GM18526 (cell line): ENCODE results near the gene E2F3.

Experiments
- POLR2A ChIP-seq: IDR thresholded peaks from 3 replicates; pipeline ENCODE4 v1.6.1; 2011; ENCODE audit not compliant: insufficient read length; ENCODE audit errors: extremely low read depth

The E2F3 gene

GRCh38 chr6:20437639-20438038 lies 36.0 kb downstream of the E2F3 start:
- no peak for TF ChIP-seq POLR2A

GRCh38 chr6:20438462-20439070 lies 36.9 kb downstream of the E2F3 start:
- no peak for TF ChIP-seq POLR2A

GRCh38 chr6:20439558-20439957 lies 37.9 kb downstream of the E2F3 start:
- no peak for TF ChIP-seq POLR2A

GRCh38 chr6:20440296-20440695 lies 38.6 kb downstream of the E2F3 start:
- no peak for TF ChIP-seq POLR2A

GRCh38 chr6:20441236-20441635 lies 39.6 kb downstream of the E2F3 start:
- TF ChIP-seq POLR2A: no peak

GRCh38 chr6:20441921-20442320 lies 40.2 kb downstream of the E2F3 start:
- no peak for TF ChIP-seq POLR2A

- no peak for TF ChIP-seq POLR2A
These were observed 43.1 kb downstream of the E2F3 start for GRCh38 chr6:20444786-20445271.

- TF ChIP-seq POLR2A: no peak
These were observed 45.5 kb downstream of the E2F3 start for GRCh38 chr6:20447157-20447556.

GRCh38 chr6:20447581-20448132 lies 46.0 kb downstream of the E2F3 start:
- no peak for TF ChIP-seq POLR2A

GRCh38 chr6:20448828-20449227 lies 47.1 kb downstream of the E2F3 start:
- TF ChIP-seq POLR2A: no peak

GRCh38 chr6:20454204-20454824 lies 52.6 kb downstream of the E2F3 start:
- TF ChIP-seq POLR2A: no peak

- TF ChIP-seq POLR2A: no peak
These were observed 53.7 kb downstream of the E2F3 start for GRCh38 chr6:20455251-20455940.

- TF ChIP-seq POLR2A: no peak
These were observed 56.6 kb downstream of the E2F3 start for GRCh38 chr6:20458027-20458894.

- no peak for TF ChIP-seq POLR2A
These were observed 58.0 kb downstream of the E2F3 start for GRCh38 chr6:20459682-20460081.

GRCh38 chr6:20461576-20461975 lies 59.9 kb downstream of the E2F3 start:
- no peak for TF ChIP-seq POLR2A
